Fibroblast of upper back skin (primary cell): ENCODE data around the gene EEF1AKMT2.
A peak's percentile ranks its signal among the peaks of the same experiment; 100 is the strongest.
"Not testable (repeated sequence)": the region's sequence is repeated elsewhere in the genome, so short reads cannot be mapped to it uniquely, and the experiment has no call there.

Source experiments
- DNase-seq: peaks from one replicate; pipeline ENCODE4 v3.0.0-alpha.2; 2013

EEF1AKMT2 gene

DNA sequence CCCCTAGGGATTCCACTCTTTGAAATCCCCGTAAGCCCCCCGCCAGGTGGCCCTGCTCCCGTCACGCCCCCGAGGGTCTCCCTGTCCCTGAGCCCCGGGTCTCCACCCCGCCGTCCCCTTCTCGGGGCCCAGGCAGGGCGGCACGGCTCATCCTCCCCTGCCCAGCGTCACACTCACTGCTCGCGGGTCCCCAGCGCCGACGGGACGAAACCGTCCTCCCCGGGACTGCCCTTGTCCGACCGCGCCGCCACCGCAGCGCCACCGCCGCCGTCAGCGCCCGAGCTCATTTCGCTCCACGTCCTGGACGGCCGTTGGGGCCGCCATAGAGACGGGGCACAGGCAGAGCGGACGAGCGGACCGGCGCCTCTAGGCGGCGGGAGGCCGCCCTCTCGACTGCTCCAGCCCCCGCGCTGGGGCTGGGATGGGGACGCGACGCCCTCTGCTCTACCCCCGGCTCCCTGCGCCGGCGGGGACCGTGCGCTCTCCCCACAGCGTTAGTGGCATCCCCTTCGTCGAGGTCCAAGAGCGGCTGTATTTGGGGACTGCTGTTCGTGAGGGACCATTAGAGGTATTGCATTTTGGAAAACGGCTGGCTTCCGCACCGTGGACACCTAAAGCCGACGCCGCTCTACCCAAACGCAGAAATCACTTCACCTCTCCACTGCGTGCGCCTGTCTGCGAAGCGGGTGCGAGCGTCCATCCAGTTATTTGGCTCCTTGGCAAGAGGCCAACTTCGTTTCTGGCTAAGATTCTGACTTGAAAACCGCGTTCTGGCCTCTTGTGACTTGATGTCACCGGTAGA, at the start of gene EEF1AKMT2:
Gene EEF1AKMT2 (minus strand): TSS at position 341 of the 802 bp plus-strand sequence. CDS start 54 bp downstream, at position 287.
- peak; percentile 82 for DNase-seq

DNA sequence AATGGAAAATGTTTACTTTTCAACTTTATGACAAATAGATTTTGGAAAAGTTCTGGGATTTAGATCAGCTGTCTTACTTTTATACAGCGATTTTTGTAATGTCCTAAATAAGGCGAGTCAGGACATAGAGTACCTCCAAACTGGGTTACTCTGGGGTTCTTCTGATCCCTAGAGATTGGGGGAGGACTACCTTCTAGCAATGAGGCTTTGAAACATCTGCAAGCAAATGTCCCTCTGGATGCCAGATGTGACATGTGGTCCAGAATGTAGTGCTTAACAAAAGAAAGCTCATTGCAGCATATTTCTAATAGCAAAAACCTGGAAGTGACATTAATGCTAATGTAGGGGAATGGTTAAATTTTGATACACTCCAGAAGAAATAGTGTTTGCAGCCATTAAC, 46.0 kb upstream of the EEF1AKMT2 start:
- no peak for DNase-seq

DNA sequence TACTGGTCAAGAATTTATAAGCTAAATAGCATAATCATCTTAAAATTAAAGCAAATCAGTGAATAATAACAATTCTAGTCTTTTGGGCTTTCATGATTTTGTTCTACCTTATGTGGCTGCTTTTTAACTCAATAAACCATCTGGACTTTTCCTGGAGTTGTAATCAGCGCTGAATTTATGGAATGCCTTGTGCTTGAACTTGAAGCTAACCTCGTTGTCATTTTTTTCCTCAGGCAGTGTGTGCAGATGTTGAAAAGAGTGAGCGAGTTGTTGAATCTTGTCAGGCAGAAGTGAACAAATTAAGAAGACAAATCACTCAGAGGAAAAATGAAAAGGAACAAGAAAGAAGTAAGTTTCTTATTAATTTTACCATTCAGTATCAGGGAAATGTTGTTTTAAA, 39.4 kb upstream of the EEF1AKMT2 start:
- DNase-seq: no peak

DNA sequence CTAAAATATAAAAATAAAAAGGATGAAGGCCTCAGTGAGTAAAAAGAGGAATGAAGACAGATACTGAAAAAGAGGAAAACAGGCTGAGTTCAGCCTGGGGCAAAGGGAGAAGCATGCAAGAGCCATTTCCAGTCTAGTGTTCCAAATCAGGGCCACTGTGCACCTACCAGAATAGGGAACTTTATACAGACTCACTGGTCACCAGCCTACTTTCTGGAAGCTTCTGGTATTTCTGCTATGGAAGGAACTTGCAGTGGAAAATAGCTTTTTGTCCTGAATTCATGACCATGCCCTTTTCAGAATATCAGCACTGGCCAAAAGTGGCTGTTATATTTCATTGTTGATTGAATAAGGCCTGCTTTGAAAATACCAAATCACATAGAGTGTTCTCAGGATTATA, 38.8 kb upstream of the EEF1AKMT2 start:
- no peak for DNase-seq

DNA sequence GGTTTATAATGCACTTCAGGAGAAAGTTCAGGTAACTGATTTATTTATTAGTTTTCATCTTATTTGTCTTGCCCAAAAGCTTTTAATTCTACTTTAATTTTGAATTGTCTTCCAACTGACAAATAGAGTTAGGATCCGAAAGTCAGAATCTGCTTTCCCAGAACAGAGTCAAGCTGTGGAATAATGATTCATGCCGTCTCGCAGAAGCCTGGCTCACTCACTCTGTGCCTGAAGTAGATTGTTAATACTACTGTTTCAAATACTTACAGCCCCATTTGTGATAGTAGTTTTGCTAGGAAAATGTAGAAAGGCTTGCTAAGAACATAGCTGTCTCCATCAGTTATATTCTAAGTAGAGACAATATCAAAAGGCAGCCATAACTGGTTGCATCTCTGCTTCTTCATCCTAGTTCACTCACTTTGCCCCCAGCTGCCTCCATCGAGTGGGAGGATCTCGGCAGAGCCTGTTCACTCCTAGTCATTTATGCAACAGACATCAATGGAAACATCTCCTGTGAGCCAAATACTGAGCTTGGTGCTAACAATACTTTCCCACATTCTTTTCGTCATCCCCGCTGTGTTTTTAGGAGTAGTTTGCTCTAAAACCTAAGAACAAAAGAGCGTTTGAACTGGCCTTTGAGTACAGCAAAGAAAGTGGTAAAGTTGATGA, 37.9 kb upstream of the EEF1AKMT2 start:
- DNase-seq: no peak

DNA sequence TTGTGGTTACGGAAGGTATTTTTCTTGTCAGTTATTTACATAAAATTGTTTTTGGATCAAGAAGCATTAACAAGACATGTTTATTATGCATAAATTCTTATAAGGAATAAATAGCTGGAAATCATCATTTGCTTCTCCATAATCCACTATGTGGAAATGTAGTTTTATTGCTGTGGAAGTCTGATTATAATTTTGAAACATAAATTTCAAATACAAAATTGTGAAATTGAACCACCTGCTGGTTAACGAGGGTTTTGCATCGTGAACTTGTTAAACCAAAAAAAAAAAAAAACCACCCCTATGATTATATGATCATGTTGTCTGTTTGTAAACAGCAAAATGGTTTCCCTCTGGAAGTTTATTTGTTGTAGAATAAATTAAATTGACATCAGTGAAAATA, 35.8 kb upstream of the EEF1AKMT2 start:
- DNase-seq: peak; percentile 5

DNA sequence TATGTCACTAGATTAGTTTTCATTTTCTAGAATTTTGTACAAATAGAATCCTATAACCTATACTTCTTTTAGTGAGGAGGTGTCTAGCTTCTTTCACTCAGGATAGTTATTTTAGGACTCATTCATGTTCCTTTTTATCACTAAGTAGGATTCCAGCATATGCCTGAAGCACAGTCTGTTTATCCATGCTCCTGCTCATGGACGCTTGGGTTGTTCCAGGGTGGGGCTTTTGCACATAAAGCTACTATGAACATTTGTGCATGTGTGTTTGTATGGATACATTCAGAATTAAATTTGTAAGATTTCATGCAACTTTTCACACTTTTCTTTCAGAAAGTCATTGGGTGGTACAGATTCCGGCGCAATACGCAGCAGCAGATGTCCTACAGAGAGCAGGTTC, 34.6 kb upstream of the EEF1AKMT2 start:
- DNase-seq: no peak

DNA sequence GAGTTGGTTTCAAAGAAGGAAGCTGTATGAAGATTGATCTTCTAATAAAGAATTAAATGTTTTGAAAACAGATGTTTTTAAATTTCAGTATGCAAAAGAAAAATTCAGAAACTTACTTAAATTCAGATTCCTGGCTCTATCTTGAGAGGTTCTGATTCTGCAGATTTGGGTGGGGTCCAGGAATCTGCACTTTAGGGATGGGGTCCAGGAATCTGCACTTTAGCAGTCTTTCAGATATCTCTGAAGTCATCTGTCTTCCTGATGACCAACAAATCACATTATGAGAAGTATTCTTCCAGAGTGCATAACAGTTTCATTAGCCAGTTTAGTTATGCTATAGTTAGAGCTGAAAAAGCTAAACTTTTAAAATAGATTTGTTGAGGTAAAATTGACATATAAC, 34.0 kb upstream of the EEF1AKMT2 start:
- no peak for DNase-seq

DNA sequence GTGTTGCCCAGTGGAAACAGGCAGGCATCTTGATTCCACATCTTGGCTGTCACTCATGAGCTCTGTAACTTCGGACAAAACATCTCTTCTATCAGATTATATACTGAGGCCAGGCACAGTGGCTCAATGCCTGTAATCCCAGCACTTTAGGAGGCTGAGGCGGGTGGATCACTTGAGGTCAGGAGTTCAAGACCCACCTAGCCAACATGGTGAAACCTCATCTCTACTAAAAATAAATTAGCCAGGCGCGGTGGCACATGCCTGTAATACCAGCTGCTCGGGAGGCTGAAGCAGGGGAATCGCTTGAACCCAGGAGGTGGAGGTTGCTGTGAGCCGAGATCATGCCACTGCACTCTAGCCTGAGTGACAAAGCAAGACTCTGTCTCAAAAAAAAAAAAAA, 33.2 kb upstream of the EEF1AKMT2 start:
- DNase-seq: not testable (repeated sequence)

DNA sequence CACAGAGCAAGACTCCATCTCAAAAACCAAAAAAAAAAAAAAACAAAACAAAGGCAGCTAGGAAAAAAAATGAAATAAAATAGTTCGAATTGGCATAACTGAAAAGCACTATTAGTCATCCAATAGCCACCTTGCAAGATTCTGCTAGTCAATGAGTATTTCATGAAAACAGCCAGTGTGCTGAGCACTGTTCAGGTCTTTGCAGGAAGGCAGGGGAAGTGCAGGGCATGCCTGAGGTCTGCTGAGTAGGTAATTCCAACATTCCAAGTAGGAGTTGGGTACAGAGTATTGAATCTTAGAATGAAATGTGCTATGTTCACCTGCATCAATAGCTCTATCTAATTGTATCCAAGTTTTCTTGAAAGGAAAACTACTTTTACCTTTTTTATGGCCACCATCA, 32.8 kb upstream of the EEF1AKMT2 start:
- DNase-seq: no peak

DNA sequence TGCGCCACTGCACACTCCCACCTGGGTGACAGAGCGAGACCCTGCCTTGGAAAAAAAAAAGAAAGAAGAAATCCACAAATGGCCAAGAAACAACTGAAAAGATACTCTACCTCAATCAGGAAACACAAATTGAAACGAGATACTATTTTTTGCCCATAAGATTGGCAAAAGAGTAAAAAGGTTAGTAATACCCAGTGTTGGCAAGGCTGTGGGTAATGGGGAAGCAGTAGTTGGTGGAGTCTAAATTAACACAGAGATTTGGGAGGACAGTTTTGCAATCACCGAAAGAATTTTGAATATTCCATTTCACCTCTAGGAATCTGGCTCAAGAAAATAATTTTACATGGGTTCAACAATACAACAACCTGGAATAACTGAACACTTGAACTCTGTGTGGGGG, 29.8 kb upstream of the EEF1AKMT2 start:
- no peak for DNase-seq

DNA sequence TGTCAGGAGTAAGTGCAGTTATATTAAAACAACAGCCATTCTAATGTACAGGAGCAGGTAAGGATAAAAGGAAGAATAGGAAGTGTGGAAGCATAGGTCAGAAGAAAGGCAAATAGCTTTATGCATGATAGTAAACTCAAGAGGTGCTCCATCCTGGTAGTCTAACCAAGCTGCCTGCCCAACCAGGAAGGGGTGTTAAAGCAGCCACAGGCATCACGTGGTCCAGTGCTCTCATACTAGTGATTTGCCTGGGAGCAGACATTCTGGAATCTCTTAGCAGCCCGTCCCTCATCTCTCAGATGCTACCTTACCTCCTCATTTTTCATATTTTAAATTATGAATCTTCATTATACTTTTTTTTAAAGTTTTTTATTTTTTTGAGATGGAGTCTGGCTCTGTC, 28.4 kb upstream of the EEF1AKMT2 start:
- DNase-seq: no peak

DNA sequence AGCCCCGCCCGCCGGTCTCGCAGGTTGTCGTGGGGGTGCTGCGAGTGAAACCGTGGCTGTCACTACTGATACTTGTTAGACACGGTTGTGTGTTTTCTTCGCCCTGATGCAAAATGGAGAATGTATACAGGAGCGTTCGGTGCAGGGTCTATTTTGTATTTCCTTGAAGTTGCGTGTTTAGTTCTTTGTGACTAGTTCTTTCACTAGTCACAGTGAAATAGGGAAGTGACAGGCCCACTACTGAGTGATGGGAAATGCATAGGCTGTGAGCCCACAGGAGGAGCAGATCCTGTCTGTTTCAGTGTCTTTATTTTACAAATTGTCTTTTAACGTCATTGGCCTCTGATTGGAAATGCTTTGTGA, 10.6 kb upstream of the EEF1AKMT2 start:
- DNase-seq: no peak

DNA sequence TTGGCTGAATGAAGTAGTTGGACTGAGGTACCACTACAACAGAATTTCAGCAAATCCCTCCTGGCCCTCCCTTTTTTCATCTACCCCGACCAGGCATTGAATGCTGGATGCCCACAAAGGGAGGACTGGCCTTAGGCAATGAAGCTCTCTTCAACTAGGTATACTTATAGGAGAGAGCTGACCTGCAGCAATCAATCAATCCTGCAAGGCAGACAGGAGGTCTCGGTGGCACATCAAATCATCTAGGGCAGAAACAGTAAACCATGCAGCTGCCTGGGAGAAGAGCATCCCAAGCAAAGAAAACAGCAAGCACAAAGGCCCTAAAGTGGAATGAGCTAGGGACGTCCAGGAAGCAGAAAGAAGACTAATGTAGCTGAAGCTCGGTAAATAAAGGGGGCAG, 7.5 kb upstream of the EEF1AKMT2 start:
- DNase-seq: no peak

DNA sequence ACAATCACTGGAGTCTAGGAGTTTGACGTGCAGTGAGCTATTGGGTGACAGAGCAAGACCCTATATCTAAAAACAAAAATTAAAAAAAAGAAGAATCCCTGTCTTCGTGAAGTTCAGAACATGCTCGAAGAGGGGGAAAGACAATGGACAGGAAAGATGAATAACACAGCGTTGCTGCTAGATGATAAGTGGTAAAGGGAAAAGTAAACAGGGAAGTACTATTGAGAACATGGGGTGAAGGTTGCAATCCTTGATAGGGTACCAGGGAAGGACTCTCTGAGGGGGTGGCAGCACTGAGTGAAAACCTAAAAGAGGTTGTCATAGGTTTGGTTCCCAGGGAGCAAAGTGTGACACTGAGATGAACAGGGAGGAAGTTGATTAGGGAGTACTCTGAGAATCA, 7.1 kb upstream of the EEF1AKMT2 start:
- no peak for DNase-seq

DNA sequence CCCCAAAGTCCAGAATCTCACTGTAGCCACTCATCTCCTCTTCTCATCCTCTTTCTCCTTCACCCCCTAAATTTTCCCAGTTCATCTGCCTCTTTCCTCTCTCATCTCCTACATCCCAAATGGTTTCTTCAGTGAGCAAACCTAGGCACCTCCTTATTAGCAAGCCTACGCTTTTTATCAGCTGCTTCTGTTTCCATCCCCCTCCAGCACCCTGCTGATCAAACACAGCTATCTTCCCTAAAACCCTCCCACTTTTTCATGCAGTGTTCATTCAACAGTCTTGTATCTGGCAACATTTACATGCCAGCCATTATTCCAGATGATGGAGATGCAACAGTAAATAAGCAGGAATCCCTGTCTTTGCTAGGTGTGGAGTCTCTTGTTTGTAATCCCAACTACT, 6.7 kb upstream of the EEF1AKMT2 start:
- DNase-seq: no peak

DNA sequence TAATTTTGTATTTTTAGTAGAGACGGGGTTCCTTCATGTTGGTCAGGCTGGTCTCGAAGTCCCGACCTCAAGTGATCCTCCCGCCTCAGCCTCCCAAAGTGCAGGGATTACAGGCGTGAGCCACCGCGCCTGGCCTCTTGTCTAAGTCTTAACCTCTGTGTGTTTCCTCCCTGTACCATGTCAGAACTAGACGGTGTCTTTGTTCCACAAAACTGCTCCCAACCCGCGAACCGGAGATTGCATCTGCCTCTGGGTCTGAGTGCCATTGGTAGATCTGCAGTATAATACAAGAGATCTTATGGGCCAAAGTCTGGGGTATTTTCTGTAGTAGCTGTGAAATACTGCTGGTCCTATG, 1.3 kb upstream of the EEF1AKMT2 start:
- DNase-seq: no peak

DNA sequence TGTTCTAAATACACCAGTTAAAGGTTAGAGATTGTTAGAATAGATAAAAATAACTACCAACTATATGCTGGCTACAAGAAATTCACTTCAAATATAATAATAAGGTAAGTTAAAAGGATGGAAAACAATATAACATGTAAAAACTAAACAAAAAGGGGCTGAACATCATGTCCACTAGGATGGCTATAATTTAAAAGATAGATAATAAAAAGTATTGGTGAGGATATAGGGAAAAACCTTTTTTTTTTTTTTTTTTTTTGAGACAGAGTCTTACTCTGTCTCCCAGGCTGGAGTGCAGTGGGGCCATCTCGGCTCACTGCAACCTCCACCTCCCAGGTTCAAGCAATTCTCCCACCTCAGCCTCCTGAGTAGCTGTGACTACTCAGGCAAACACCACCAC, 8.8 kb downstream of the EEF1AKMT2 start:
- DNase-seq: not testable (repeated sequence)

DNA sequence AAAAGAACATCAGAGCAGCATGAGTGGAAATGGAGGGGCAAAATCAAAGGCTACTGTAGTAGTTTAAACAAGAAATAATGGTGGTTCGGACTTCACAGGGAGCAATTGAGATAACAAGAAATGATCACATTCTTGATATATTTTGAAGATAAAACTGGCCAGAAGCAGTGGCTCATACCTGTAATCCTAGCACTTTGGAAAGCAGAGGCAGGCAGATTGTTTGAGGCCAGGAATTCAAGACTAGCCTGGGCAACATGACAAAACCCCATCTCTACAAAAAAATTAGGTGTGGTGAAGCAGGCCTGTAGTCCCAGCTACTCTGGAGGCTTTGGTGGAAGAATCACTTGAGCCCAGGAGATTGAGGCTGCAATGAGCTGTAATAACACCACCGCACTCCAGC, 22.9 kb downstream of the EEF1AKMT2 start:
- DNase-seq: no peak

DNA sequence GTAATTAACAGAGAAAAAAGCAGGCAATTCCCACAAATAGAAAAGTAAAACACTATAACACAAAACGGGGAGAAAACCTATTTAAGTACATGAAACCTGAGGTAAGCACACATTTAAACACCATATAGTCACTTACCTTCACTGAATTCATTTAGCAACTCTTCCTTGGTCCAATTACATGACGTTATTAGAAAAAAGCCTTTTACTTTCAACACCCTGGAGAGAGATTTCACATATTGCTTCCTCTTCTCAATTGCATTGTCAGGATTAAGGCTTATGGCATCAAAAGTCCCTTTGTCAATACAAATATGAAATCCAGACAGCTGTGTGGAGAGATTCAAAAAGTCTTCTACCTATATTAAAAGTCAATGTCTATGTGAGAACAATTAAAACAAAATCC, 26.4 kb downstream of the EEF1AKMT2 start:
- no peak for DNase-seq

DNA sequence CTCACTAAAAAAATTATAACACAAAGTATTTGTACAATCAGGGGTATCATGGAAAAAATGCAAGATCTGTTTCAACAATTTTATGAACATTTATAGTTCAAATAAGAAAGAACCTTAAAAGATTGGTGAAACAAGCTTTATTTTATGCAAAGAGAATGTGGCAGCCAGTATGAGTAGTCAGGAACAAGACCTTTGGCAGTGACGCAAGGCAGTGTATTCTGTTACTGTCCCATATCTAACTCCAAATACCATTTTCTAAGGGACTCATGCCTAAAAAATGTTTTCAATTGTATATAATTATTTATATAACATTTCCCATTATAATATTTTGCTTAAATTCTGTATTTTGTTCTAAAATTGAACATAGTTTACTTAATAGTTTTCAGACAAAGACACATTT, 28.4 kb downstream of the EEF1AKMT2 start:
- no peak for DNase-seq

DNA sequence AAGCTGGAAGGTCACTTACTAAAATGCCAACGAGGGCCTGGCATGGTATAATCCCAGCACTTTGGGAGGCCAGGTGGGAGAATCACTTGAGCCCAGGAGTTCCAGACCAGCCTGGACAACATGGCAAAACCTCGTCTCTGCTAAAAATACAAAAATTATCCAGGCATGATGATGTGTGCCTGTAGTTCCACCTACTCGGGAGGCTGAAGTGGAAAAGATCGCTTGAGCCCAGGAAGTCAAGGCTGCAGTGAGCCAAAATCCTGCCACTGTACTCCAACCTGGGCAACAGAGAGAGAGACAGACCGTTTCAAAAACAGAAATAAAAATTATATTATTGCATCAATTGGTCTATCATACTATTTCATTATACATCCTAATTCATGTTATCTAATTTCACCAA, 29.4 kb downstream of the EEF1AKMT2 start:
- DNase-seq: no peak

DNA sequence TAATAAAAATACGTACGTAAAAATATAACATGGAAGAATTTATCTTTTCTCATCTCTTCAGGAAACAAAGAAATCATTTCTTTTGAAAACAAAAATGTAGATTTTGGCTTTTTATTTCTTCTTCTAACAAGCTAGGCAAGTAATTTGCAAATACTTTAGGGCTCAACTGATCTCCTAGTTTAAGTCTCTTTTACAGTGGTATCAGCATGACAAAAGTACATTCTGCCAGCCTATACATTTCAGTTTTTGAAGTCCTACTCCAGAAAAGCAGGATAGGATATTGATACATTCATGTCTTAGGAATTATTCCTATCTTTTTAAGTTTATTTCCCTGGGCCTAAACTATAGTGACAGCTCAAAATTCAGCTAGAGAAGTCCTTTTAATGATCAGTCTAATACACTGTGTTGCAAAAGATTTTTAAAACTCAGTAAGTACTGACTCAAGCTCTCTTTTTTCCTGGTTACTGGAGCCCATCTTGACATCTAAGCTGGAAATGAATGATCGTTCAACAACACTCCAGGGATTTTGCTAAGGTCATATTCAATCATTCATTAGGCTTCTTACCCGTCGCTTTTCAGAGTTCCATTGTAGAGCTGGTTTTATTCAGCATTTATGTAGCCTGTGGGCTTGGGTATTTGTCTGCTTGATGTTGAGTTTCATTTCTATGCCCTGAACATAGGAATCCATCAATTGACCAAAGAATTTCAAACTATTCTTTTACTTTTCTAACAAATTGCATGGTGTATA, 35.4 kb downstream of the EEF1AKMT2 start:
- no peak for DNase-seq

DNA sequence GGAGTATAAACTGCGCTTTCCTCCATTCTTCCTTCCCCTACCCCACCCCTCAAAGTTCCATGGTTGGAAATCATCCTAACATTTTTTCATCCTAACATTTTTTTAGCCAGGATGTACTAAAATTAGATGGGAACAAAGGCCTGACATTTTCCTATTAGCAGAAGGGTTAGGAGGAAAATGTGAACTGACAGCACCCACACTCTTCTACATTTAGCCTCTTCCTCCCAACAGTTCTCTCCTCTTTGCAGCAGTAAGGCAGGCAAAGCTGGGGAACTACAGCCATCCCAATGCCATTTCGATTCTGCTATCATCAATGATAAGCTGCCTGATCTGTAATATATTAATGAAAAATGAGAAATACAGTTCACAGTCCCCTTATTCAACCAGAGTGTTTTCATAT, 36.1 kb downstream of the EEF1AKMT2 start:
- no peak for DNase-seq
